WI38 (cell line): ENCODE results near the gene RTL5.

ENCODE experiments used
- H3K4me3 ChIP-seq: 2 replicates; pipeline ENCODE4 v1.5.1; 2011; ENCODE audit warnings: low read depth, mild to moderate bottlenecking, control low read depth, low read length
- CTCF ChIP-seq: IDR thresholded peaks from 2 replicates; pipeline ENCODE4 v1.5.1; 2012; ENCODE audit warnings: low read depth, mild to moderate bottlenecking, control low read depth, low read length

RTL5 gene

GRCh38 chrX:72139538-72139937 is 7.8 kb upstream of the RTL5 start:
- no peak for TF ChIP-seq CTCF
- no peak overlapping the region for H3K4me3 ChIP-seq

GRCh38 chrX:72137846-72138495 is 6.3 kb upstream of the RTL5 start:
- no peak overlapping the region for H3K4me3 ChIP-seq
- TF ChIP-seq CTCF = no peak

DNA sequence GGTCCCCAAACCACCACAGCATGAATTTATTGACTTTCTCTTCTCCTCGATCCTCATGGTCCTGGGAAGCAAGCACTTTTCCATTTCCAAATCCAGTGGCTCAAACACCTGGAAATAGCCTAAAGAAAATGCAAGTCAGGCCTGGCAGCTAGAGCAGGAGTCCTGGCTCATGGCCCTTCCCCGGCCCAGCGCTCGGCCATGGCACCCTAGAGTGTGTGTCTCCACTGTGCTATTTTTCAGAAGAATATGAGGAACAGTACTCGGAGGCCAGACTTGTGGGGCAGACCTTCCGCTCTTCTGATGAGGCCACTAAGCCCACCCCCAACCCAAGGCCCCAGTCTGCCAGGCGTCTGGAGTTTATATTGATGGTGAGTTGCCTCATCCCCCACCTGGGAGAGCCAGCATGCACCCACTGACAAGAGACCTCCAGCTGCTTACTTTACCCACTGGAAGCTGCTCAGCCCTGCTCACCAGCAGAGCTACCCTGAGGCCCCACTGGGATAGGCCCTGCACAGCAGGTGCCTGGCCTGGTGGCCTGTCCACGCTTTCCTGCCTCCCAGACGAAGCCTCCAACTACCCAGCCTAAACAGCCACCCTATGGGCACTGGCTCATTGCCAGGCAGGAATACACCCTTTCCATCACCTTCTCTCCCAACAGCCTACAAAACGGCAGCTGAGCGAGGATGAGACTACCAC is 2.3 kb upstream of the RTL5 start:
- no peak for TF ChIP-seq CTCF
- H3K4me3 ChIP-seq = no peak overlapping the region

GRCh38 chrX:72132456-72132855 is 741 bp upstream of the RTL5 start:
- H3K4me3 ChIP-seq = peak overlapping the region; percentile 32
- no peak for TF ChIP-seq CTCF

GRCh38 chrX:72130762-72131250 is 909 bp downstream of the RTL5 start:
- H3K4me3 ChIP-seq = peak overlapping the region; percentile 58
- no peak for TF ChIP-seq CTCF

- no peak for TF ChIP-seq CTCF
- H3K4me3 ChIP-seq = no peak overlapping the region
Observed at GRCh38 chrX:72130156-72130761, 1.5 kb downstream of the RTL5 start.

DNA sequence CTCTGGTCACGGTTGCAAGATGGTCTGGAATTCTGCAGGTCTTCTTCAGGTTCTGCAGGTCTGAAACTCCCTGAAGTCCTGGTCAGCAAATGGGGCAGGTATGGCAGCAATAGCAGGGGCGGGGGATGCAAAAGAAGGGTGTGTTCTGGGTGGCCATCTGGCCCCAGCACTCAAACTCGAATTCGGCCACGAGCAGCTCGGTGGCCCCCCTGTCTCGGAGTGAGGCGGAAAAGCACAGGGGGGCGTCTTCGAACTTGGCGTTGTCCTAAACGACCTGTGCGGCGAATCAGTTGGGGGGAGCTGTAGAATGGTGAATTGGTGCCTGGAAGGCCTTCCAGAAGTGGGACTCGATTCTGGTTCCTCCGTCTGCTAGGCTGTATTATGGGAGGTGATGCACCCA is 2.1 kb downstream of the RTL5 start:
- no peak for TF ChIP-seq CTCF

More for the DNA sequence above, 2.1 kb downstream of the RTL5 start:
- H3K4me3 ChIP-seq = no peak overlapping the region
